Psoas muscle (tissue), 8 donors: Measurements from ENCODE around the gene LMF1. TPM values are rescaled to one million over a fixed set of nuclear protein-coding genes. Genes with fewer than 3 reads are reported as not detected.

Experiments used
- ATAC-seq, 4 donors: fragments of 200-7000 bp; cut with Tn5 transposase; one replicate each; pipeline ENCODE4 v1.9.1; 2020; ENCODE audit warnings: moderate library complexity in 3 of 4, mild to moderate bottlenecking in 2 of 4
- DNase-seq, 2 donors: peaks; one replicate each; pipeline ENCODE4 v3.0.0-alpha.2; 2020
- H3K27ac ChIP-seq: fragments of 200-600 bp; one replicate; pipeline ENCODE4 v1.8.0; 2022
- H3K27me3 ChIP-seq, 3 donors: fragments of 200-600 bp in 1 of 3; one replicate each; pipeline versions ENCODE4 v1.6.1 to v1.8.0; 2013 to 2022; ENCODE audit warnings: low read length in 2 of 3, mild to moderate bottlenecking in 2 of 3, moderate library complexity in 1 of 3; ENCODE audit not compliant: insufficient read depth in 3 of 3
- H3K36me3 ChIP-seq, 2 donors: fragments of 200-600 bp in 1 of 2; one replicate each; pipeline versions ENCODE4 v1.6.1 to v1.8.0; 2013 to 2022; ENCODE audit warnings: low read depth in 1 of 2, mild to moderate bottlenecking in 1 of 2, moderate library complexity in 1 of 2; ENCODE audit not compliant: insufficient read depth in 1 of 2
- H3K4me1 ChIP-seq: fragments of 200-600 bp; one replicate; pipeline ENCODE4 v1.8.0; 2022
- H3K4me3 ChIP-seq: fragments of 200-600 bp; one replicate; pipeline ENCODE4 v1.8.0; 2022; ENCODE audit warnings: mild to moderate bottlenecking
- H3K9me3 ChIP-seq: fragments of 200-600 bp; one replicate; pipeline ENCODE4 v1.8.0; 2022
- WGBS, 3 donors: extraction: QIAGEN DNeasy Blood & Tissue Kit; methylation state at CpG; one replicate each; pipeline versions ENCODE4 v1.1.6 to v1.1.7; 2013; 5-methylcytosine and 5-hydroxymethylcytosine counted together
- intact Hi-C, 2 donors: fragments of 100-400 bp; cut with DNase I; formaldehyde crosslinking; loops; one replicate each; pipeline versions ENCODE4 v1.11.0 to v1.14.2; 2022
- polyA plus RNA-seq, 3 donors: library from polyadenylated mRNA; stranded (reverse); fragments of 200-250 nt; gene quantifications; one replicate each; pipeline ENCODE4 v1.2.3, GENCODE V29; 2013
- total RNA-seq, 4 donors: library from RNA; stranded (reverse); fragmentation: NEBNext Ultra II Directional in 2 of 4; extraction: Animal tissue kit (Norgen Biotek cat#: 25700) in 2 of 4; gene quantifications; one replicate each; pipeline versions ENCODE4 v1.2.1 to v1.2.4, GENCODE V29; 2021 to 2023
- TF ChIP-seq, protein P1 (sequence below): fragments of 200-600 bp; IDR thresholded peaks from one replicate; pipeline ENCODE4 v1.8.0; 2022; ENCODE audit warnings: antibody characterized with exemption
- donor health status: healthy with polysubstance abuse.
- donor health status: DM: no; HTN: no; CAD: no; lungs with moderate emphysema.
- donor health status: Bipolar disorder and iron deficiency.
- donor health status: healthy.
- donor health status: DM: yes; HTN: yes; CAD: no.
- donor health status: DM: no; HTN: no; CAD: no.
- donor health status: DM: no; HTN: no; CAD: no.
- donor health status: DM: yes; HTN: yes; CAD: no.

Gene LMF1
- total and polyA plus RNA-seq, 7 donors, result 1.9 to 9.0 (median 4.0) TPM

DNA sequence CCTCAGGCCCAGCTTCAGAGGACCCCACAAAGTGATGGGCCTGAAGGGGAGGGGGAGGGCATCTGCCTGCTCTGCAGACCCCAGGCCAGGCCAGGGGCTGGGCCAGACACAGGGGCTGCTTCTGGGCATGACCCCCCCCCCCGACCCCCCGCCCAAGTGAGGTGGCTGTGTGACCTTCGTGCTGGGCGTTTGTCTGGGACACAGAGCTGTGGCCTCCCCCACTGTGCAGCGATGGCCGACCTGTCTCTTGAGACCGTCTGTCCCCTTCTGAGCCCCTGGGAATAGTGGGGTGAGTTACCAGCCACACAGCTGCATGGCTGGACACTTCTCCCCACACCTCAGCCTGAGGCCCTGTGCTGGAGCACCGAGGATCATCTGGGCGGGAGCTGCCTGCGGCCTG, 135.4 kb downstream of the LMF1 start:
- ATAC-seq (no peak), DNase-seq (no peak)
- Histone ChIP-seq H3K9me3 (peaks cover 15% of the 10 kb centered on the region), H3K4me1 (no peaks in the 10 kb centered on the region), H3K4me3 (no peak overlapping the region), H3K36me3 (no peaks in the 10 kb centered on the region), H3K27ac (no peak overlapping the region), H3K27me3 (peaks cover 0 to 48% (median 7%) of the 10 kb centered on the region in 3 donors)
- TF ChIP-seq, protein P1, sequence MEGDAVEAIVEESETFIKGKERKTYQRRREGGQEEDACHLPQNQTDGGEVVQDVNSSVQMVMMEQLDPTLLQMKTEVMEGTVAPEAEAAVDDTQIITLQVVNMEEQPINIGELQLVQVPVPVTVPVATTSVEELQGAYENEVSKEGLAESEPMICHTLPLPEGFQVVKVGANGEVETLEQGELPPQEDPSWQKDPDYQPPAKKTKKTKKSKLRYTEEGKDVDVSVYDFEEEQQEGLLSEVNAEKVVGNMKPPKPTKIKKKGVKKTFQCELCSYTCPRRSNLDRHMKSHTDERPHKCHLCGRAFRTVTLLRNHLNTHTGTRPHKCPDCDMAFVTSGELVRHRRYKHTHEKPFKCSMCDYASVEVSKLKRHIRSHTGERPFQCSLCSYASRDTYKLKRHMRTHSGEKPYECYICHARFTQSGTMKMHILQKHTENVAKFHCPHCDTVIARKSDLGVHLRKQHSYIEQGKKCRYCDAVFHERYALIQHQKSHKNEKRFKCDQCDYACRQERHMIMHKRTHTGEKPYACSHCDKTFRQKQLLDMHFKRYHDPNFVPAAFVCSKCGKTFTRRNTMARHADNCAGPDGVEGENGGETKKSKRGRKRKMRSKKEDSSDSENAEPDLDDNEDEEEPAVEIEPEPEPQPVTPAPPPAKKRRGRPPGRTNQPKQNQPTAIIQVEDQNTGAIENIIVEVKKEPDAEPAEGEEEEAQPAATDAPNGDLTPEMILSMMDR, result no peak
- intact Hi-C loops, result no loop called here
- 91 to 96% (median 93%) methylated on average over 8 to 10 of the region's 10 CpGs for WGBS, 3 donors

DNA sequence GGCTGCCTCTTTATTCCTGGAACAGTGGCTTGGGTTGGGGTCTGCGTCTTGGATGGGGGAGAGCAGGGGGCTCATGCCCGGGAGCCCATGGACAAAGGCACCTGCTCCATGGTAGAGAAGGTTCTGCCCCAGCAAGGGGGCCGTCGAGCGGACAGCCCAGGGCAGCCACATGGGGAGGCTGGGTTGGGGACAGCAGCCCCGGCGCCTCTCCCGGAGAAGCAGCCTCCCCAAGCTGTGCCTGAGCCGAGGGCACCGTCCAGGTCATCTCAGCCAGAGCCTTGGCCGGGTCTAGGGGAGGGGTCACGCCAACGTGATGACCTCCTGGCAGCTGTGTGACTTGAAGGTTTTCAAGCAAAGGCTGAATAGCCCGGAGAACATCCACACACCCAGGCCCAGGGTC, 137.4 kb downstream of the LMF1 start:
- H3K4me3 ChIP-seq, result no peak overlapping the region
- H3K4me1 ChIP-seq, result no peaks in the 10 kb centered on the region
- peaks cover 15% of the 10 kb centered on the region for H3K9me3 ChIP-seq
- TF ChIP-seq, protein P1, result no peak
- no peak overlapping the region for H3K27ac ChIP-seq
- H3K36me3 ChIP-seq, result no peaks in the 10 kb centered on the region
- intact Hi-C loops, result no loop called here
- H3K27me3 ChIP-seq, result peaks cover 0 to 29% (median 7%) of the 10 kb centered on the region in 3 donors
- no peak for ATAC-seq
- DNase-seq, result no peak
- WGBS, 3 donors, result 73 to 84% (median 80%) methylated on average over 13 to 14 of the region's 14 CpGs

DNA sequence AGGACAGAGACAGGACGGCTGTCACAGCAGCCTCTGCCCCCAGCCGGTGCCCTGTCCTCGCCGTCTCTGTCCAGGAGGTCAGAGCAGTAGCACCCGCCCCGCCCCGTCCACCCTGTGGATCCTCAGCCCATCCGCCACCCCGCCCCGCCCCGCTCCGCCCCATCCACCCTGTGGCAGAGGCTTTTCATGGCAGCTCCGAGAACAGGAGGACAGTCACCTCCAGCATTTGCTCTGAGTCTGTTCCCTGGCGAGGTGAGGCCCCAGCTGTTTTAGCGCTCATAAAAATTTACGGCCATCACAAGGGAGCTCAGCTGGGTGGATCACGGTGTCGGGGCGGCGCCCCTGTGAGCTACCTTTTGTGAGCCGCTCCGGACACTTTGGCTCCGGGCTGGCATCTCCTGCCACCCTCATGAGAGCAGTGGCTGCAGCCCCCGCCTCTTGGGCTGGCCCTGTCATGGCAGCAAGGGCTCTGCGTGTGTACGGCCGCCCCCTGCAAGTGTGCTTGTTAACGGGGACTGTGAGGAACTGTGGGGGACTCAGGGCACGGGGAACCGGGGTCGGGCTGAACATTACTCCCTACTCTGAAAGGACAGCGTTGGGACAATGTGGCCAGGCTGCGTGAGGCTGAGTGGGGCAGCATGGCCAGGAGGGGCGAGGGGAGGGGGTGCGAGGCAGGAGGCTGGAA, 138.0 kb downstream of the LMF1 start:
- no peak for DNase-seq
- no peak for ATAC-seq
- intact Hi-C loops, result no loop called here
- Histone ChIP-seq H3K27ac (no peak overlapping the region), H3K4me1 (no peaks in the 10 kb centered on the region), H3K36me3 (no peaks in the 10 kb centered on the region), H3K9me3 (peaks cover 15% of the 10 kb centered on the region), H3K4me3 (no peak overlapping the region), H3K27me3 (peaks cover 0 to 29% (median 7%) of the 10 kb centered on the region in 3 donors)
- 39 to 42% (median 40%) methylated on average over 32 to 35 of the region's 35 CpGs for WGBS, 3 donors
- TF ChIP-seq, protein P1, result no peak

- ATAC-seq (no peak), DNase-seq (no peak)
- Histone ChIP-seq H3K4me3 (no peak overlapping the region), H3K27me3 (peaks cover 0 to 29% (median 12%) of the 10 kb centered on the region in 3 donors), H3K9me3 (peaks cover 11% of the 10 kb centered on the region), H3K36me3 (no peaks in the 10 kb centered on the region), H3K4me1 (no peaks in the 10 kb centered on the region), H3K27ac (no peak overlapping the region)
- 64 to 68% (median 65%) methylated on average over 21 to 27 of the region's 27 CpGs for WGBS, 3 donors
- TF ChIP-seq, protein P1, result no peak
- intact Hi-C loops, result no loop called here
These were observed 139.0 kb downstream of the LMF1 start for GRCh38 chr16:831571-832413.
